NCI-H526 treated with DMSO at 0.1 percent for 48 hours (cell line): ENCODE data around the gene FZR1.
"Not testable (repeated sequence)": the region's sequence is repeated elsewhere in the genome, so short reads cannot be mapped to it uniquely, and the experiment has no call there.

Experiments used
- DNase-seq: peaks from one replicate; lab custom pipeline; 2025; lab: John Stamatoyannopoulos, UW

Gene FZR1

GRCh38 chr19:3547301-3547731, 41.2 kb downstream of the FZR1 start:
- no peak for DNase-seq

GRCh38 chr19:3547767-3548282, 41.7 kb downstream of the FZR1 start:
- DNase-seq, result no peak

- DNase-seq, result no peak
Measured at GRCh38 chr19:3548606-3549005, 42.5 kb downstream of the FZR1 start.

GRCh38 chr19:3549816-3550215, 43.7 kb downstream of the FZR1 start:
- no peak for DNase-seq

- DNase-seq, result no peak
Measured at GRCh38 chr19:3550947-3551791, 45.1 kb downstream of the FZR1 start.

- no peak for DNase-seq
Measured at GRCh38 chr19:3551792-3552095, 45.6 kb downstream of the FZR1 start.

- no peak for DNase-seq
Measured at GRCh38 chr19:3554254-3555083, 48.4 kb downstream of the FZR1 start.

GRCh38 chr19:3555653-3556422, 49.7 kb downstream of the FZR1 start:
- no peak for DNase-seq

- no peak for DNase-seq
Measured at GRCh38 chr19:3556423-3556977, 50.4 kb downstream of the FZR1 start.

- no peak for DNase-seq
Measured at GRCh38 chr19:3556978-3557460, 50.9 kb downstream of the FZR1 start.

GRCh38 chr19:3557461-3558248, 51.5 kb downstream of the FZR1 start, which contains the start of gene MFSD12:
Gene MFSD12, minus strand, starts transcription at chr19:3557586. Its CDS starts 183 bp downstream, at chr19:3557403.
- DNase-seq, result peak; percentile 70

- DNase-seq, result no peak
Measured at GRCh38 chr19:3563709-3564524, 57.8 kb downstream of the FZR1 start.

GRCh38 chr19:3565139-3565538, 59.0 kb downstream of the FZR1 start:
- no peak for DNase-seq

GRCh38 chr19:3570042-3570441, 63.9 kb downstream of the FZR1 start:
- DNase-seq, result not testable (repeated sequence)

- no peak for DNase-seq
Measured at GRCh38 chr19:3570606-3571011, 64.5 kb downstream of the FZR1 start.

GRCh38 chr19:3572132-3572854, 66.2 kb downstream of the FZR1 start:
- peak; percentile 94 for DNase-seq

GRCh38 chr19:3572855-3573161, 66.7 kb downstream of the FZR1 start, which contains the start of gene HMG20B:
Gene HMG20B, plus strand, starts transcription at chr19:3572944. Its CDS starts 366 bp downstream, at chr19:3573310.
- DNase-seq, result no peak

- DNase-seq, result no peak
Measured at GRCh38 chr19:3573162-3573857, 67.2 kb downstream of the FZR1 start.
